Stimulated activated CD8-positive, alpha-beta memory T cell treated with anti-CD3 and anti-CD28 coated beads, Interleukin-12 subunit alpha, Interleukin-12 subunit beta, amount 100 ng/mL, for 24 hours (primary cell): ENCODE data around the gene RPL22L1.
"Not testable (repeated sequence)": the region's sequence is repeated elsewhere in the genome, so short reads cannot be mapped to it uniquely, and the experiment has no call there.

Source experiments
- DNase-seq: peaks from one replicate; pipeline ENCODE4 v3.0.0-alpha.2; 2020; ENCODE audit errors: extremely low read depth

RPL22L1 gene

GRCh38 chr3:170829546-170830272 is 40.3 kb downstream of the RPL22L1 start:
- no peak for DNase-seq

DNA sequence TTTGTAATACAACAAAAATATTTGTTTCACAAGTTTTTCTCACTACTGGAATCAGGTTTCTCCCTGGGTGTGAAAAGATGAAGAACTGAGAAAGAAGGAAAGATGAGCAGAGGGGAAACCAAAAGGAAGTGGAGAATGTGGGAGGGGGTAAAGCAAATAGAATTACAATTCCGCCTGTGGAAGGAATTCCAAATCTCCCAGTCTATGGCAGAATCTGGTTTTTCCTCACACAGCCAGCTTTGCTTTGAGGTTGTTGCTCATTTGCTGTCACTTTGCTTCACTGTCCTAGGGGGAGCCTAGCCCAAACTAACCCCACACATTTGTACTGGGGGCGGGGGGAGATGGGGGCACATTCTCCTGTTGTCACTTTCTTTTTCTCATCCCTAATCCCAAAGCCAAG is 43.9 kb downstream of the RPL22L1 start:
- DNase-seq = no peak

- DNase-seq = not testable (repeated sequence)
These were observed 46.4 kb downstream of the RPL22L1 start for GRCh38 chr3:170823562-170823961.

GRCh38 chr3:170818325-170818724 is 51.7 kb downstream of the RPL22L1 start:
- DNase-seq = not testable (repeated sequence)

DNA sequence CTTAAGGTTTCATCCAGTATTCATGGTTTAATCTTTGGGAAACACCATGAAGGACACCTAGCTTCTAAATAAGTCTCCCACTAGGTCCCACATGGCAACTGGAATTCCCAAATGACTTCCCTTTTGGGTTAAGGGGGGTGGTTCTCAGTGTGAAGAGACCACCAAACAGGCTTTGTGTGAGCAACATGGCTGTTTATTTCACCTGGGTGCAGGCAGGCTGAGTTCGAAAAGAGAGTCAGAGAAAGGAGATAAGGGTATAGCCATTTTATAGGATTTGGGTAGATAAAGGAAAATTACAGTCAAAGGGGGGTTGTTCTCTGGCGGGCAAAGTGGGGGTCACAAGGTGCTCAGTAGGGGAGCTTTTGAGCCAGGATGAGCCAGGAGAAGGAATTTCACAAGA is 52.5 kb downstream of the RPL22L1 start:
- DNase-seq = not testable (repeated sequence)

DNA sequence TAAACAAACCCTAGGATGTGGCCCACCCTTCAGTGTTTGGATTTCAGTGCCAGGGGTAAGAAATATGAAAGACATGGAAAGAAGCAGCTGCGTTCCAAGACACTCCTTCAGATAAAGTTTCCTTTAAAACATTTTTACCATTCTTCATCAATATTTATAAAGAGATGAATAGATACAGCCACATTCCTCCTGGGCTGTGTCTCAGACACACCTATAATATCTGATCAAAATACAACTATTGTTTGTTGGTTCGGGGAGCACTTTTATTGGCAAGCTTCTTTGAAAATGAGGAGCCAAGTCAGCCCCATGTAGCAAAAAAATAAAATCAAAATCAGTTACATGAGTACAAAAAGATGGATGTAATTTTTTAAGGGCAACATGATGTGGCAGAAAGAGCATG is 53.2 kb downstream of the RPL22L1 start:
- no peak for DNase-seq

GRCh38 chr3:170816341-170816740 is 53.7 kb downstream of the RPL22L1 start:
- no peak for DNase-seq

DNA sequence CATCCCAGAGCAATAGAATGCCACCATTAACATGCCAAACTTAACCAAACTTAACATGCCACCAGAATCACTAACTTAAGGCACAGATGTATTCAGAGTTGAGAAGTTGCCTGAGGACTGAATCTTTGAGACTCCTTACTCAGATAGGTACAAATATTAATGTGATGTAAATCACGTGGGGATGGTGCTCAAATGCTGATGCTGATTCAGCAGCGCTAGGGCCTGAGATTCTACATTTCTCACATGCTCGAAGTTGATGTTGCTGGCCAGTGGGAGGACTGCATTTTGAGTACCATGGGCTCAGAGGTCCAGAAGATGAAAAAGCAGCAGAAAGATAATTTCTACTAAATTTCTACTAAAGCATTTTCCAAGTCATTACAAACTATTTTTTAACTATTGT is 54.1 kb downstream of the RPL22L1 start:
- DNase-seq = no peak

GRCh38 chr3:170815340-170815739 is 54.7 kb downstream of the RPL22L1 start:
- no peak for DNase-seq
